Osteoblast (primary cell): ENCODE data around the gene BPIFB1. TPM values are rescaled to one million over a fixed set of nuclear protein-coding genes. Genes with fewer than 3 reads are reported as not detected.

Experiments used
- DNase-seq: peaks from one replicate; pipeline ENCODE4 v3.0.0; 2011; ENCODE audit warnings: low spot score, mixed read lengths; ENCODE audit not compliant: insufficient read length; ENCODE audit errors: missing footprints
- H2AFZ ChIP-seq: 2 replicates; pipeline ENCODE4 v1.6.0; 2011; ENCODE audit warnings: mild to moderate bottlenecking, low read length
- H3K27ac ChIP-seq: 2 replicates; pipeline ENCODE4 v1.5.1; 2011; ENCODE audit warnings: mild to moderate bottlenecking, low read depth, low read length, moderate library complexity
- H3K27me3 ChIP-seq: 2 replicates; pipeline ENCODE4 v1.6.0; 2012; ENCODE audit warnings: mild to moderate bottlenecking, control low read depth, inconsistent platforms, low read length, moderate library complexity; ENCODE audit not compliant: insufficient read depth
- H3K36me3 ChIP-seq: 2 replicates; pipeline ENCODE4 v1.5.1; 2011; ENCODE audit warnings: mild to moderate bottlenecking, low read length, control low read depth, moderate library complexity; ENCODE audit not compliant: insufficient read depth
- H3K4me1 ChIP-seq: 2 replicates; pipeline ENCODE4 v1.5.1; 2011; ENCODE audit warnings: mild to moderate bottlenecking, low read length, control low read depth, moderate library complexity; ENCODE audit not compliant: insufficient read depth
- H3K4me2 ChIP-seq: 2 replicates; pipeline ENCODE4 v1.6.0; 2011; ENCODE audit warnings: mild to moderate bottlenecking, low read length; ENCODE audit not compliant: insufficient read depth
- H3K4me3 ChIP-seq: fragments of 200-600 bp; sonication (generic); 3 replicates; pipeline ENCODE4 v1.5.1; 2012; ENCODE audit warnings: mild to moderate bottlenecking, low read length, inconsistent platforms; ENCODE audit not compliant: insufficient read depth
- H3K79me2 ChIP-seq: 2 replicates; pipeline ENCODE4 v1.6.0; 2012; ENCODE audit warnings: mild to moderate bottlenecking, low read length, control low read depth, inconsistent platforms; ENCODE audit not compliant: insufficient read depth
- H3K9me3 ChIP-seq: 2 replicates; pipeline ENCODE4 v1.5.1; 2011; ENCODE audit warnings: low read depth, low read length, control low read depth
- H4K20me1 ChIP-seq: 2 replicates; pipeline ENCODE4 v1.6.0; 2012; ENCODE audit warnings: mild to moderate bottlenecking, low read length, control low read depth; ENCODE audit not compliant: insufficient read depth
- CTCF ChIP-seq: IDR thresholded peaks from 2 replicates; pipeline ENCODE4 v1.5.1; 2011; ENCODE audit warnings: mild to moderate bottlenecking, low read depth, low read length, moderate library complexity; ENCODE audit errors: extremely low read depth
- total RNA-seq: library from RNA; depleted of rRNA; stranded (reverse); fragments of >200 nt; gene quantifications from 2 replicates; pipeline ENCODE4 v1.2.3, GENCODE V29; 2012

Gene BPIFB1
- total RNA-seq, 1 donor: not detected

GRCh38 chr20:33338467-33339258, 55.6 kb downstream of the BPIFB1 start:
- Histone ChIP-seq H3K4me1 (no peaks in the 10 kb centered on the region), H3K9me3 (no peaks in the 10 kb centered on the region), H4K20me1 (no peaks in the 10 kb centered on the region), H3K36me3 (no peaks in the 10 kb centered on the region), H3K27ac (no peak overlapping the region), H3K4me3 (no peak overlapping the region), H2AFZ (no peak overlapping the region), H3K79me2 (no peaks in the 10 kb centered on the region), H3K4me2 (no peak overlapping the region), H3K27me3 (no peaks in the 10 kb centered on the region)
- no peak for TF ChIP-seq CTCF
- no peak for DNase-seq

- H3K36me3 ChIP-seq: no peaks in the 10 kb centered on the region
- no peaks in the 10 kb centered on the region for H3K79me2 ChIP-seq
- no peak overlapping the region for H3K27ac ChIP-seq
- no peak for TF ChIP-seq CTCF
- no peak for DNase-seq
- no peaks in the 10 kb centered on the region for H4K20me1 ChIP-seq
- H3K9me3 ChIP-seq: no peaks in the 10 kb centered on the region
- no peak overlapping the region for H3K4me2 ChIP-seq
- no peak overlapping the region for H3K4me3 ChIP-seq
- H3K4me1 ChIP-seq: no peaks in the 10 kb centered on the region
- H3K27me3 ChIP-seq: no peaks in the 10 kb centered on the region
- no peak overlapping the region for H2AFZ ChIP-seq
Observed at GRCh38 chr20:33339515-33340058, 56.6 kb downstream of the BPIFB1 start.

- Histone ChIP-seq H3K9me3 (no peaks in the 10 kb centered on the region), H3K4me3 (no peak overlapping the region), H3K36me3 (no peaks in the 10 kb centered on the region), H3K79me2 (no peaks in the 10 kb centered on the region), H3K4me1 (no peaks in the 10 kb centered on the region), H3K27ac (no peak overlapping the region), H4K20me1 (no peaks in the 10 kb centered on the region), H2AFZ (no peak overlapping the region), H3K4me2 (no peak overlapping the region), H3K27me3 (no peaks in the 10 kb centered on the region)
- DNase-seq: no peak
- no peak for TF ChIP-seq CTCF
Observed at GRCh38 chr20:33343521-33343920, 60.5 kb downstream of the BPIFB1 start.

GRCh38 chr20:33345342-33345741, 62.3 kb downstream of the BPIFB1 start:
- Histone ChIP-seq H3K79me2 (no peaks in the 10 kb centered on the region), H3K9me3 (no peaks in the 10 kb centered on the region), H2AFZ (no peak overlapping the region), H3K27me3 (no peaks in the 10 kb centered on the region), H3K36me3 (no peaks in the 10 kb centered on the region), H3K27ac (no peak overlapping the region), H3K4me3 (no peak overlapping the region), H3K4me1 (no peaks in the 10 kb centered on the region), H3K4me2 (no peak overlapping the region), H4K20me1 (no peaks in the 10 kb centered on the region)
- TF ChIP-seq CTCF: no peak
- DNase-seq: no peak
